ENCODE measurements around the gene GPNMB. TPM values are rescaled to one million over a fixed set of nuclear protein-coding genes. Genes with fewer than 3 reads are reported as not detected.
A peak's percentile ranks its signal among the peaks of the same experiment; 100 is the strongest.

GPNMB gene
- total and polyA plus RNA-seq, 2 of the 4 experiments (the other 2 are of a cell fraction) = under 0.01 to 0.14 TPM

- Histone ChIP-seq H3K4me3 (ENCODE audit: insufficient read depth, low read depth, low read length) (no peak overlapping the region), H3K18ac (ENCODE audit: low read depth, low read length) (no peak overlapping the region), H3K27me3 (ENCODE audit: control insufficient read depth, insufficient read depth, low read length) (peaks cover 20% of the 10 kb centered on the region), H3K23ac (ENCODE audit: low read depth, low read length) (no peak overlapping the region), H4K91ac (ENCODE audit: insufficient read depth, low read depth, low read length) (no peak overlapping the region), H3K14ac (replicated peaks; ENCODE audit: low read depth, low read length) (no peak overlapping the region), H3K4me1 (ENCODE audit: control insufficient read depth, insufficient read depth, low read length) (peaks cover 2% of the 10 kb centered on the region; the same call in 1 of the 2 replicates), H4K20me1 (ENCODE audit: insufficient read depth, low read length) (no peaks in the 10 kb centered on the region), H4K8ac (ENCODE audit: low read depth in 2 of 2, low read length in 2 of 2) (no peak overlapping the region), H2BK5ac (ENCODE audit: low read depth, low read length, poor library complexity, severe bottlenecking) (no peak overlapping the region), H3K9me3 (ENCODE audit: control insufficient read depth, insufficient read depth, low read length) (0 out of 2 replicates have a peak, but pooled peaks cover 2% of the 10 kb centered on the region), H4K5ac (ENCODE audit: low read depth, low read length) (no peak overlapping the region), H3K9me1 (ENCODE audit: insufficient read depth, low read length) (peaks cover 2% of the 10 kb centered on the region; the same call in 1 of the 2 replicates), H2BK15ac (ENCODE audit: low read depth, low read length) (no peak overlapping the region), H2BK20ac (ENCODE audit: low read depth, low read length) (no peak overlapping the region), H3K4me2 (ENCODE audit: low read depth, low read length) (no peak overlapping the region), H2BK120ac (ENCODE audit: low read depth, low read length) (no peak overlapping the region), H3K56ac (ENCODE audit: extremely low read depth, insufficient read depth, low read length) (no peak overlapping the region), H3K27ac (ENCODE audit: insufficient read depth, low read length) (no peak overlapping the region), H3K79me1 (ENCODE audit: low read depth in 1 of 2, low read length in 2 of 2) (no peaks in the 10 kb centered on the region), H2AK5ac (ENCODE audit: low read depth, low read length) (no peak overlapping the region), H3K4ac (ENCODE audit: low read depth, low read length) (no peak overlapping the region), H3K36me3 (ENCODE audit: control insufficient read depth, insufficient read depth, low read length) (no peaks in the 10 kb centered on the region), H2AFZ (replicated peaks; ENCODE audit: low read length, poor library complexity) (no peak overlapping the region), H2AK9ac (replicated peaks; ENCODE audit: low read depth, low read length, poor library complexity) (no peak overlapping the region), H3K9ac (ENCODE audit: low read depth, low read length) (no peak overlapping the region)
- dilution Hi-C loops (cut with HindIII; ENCODE audit: low sequenced_read_pairs, unreplicated experiment) (no loop called here), in situ Hi-C loops (cut with MboI; ENCODE audit: low sequenced_read_pairs) (no loop called here), intact Hi-C loops (cut with micrococcal nuclease) (no loop called here)
- BruUV-seq (replicated peaks) = no TSS peak
- CTCF ChIA-PET = no interaction called here
- 92% methylated on average over 2 of the region's 4 CpGs; no CpG with 5 or more reads in 1 of the 2 experiments for WGBS, 2 experiments (ENCODE audit: extremely low coverage in 2 of 2, insufficient read length in 1 of 2)
- POLR2A ChIA-PET (ENCODE audit: unreplicated experiment) = no interaction called here
- DNase-seq (peak; percentile 6), ATAC-seq (ENCODE audit: low read depth) (no peak)
- TF ChIP-seq POLR2A (IDR thresholded peaks at IDR 0.05; ENCODE audit: low read depth, low read length) (no peak), SMC3 (IDR thresholded peaks at IDR 0.05; ENCODE audit: low read depth, low read length) (no peak), MAZ (IDR thresholded peaks at IDR 0.05; ENCODE audit: borderline replicate concordance, low read depth, low read length) (no peak), USF2 (IDR thresholded peaks at IDR 0.05; ENCODE audit: low read depth, low read length) (no peak), NFE2L2 (IDR thresholded peaks at IDR 0.05; ENCODE audit: low read depth, low read length) (no peak), MXI1 (IDR thresholded peaks at IDR 0.05; ENCODE audit: borderline replicate concordance, low read depth, low read length) (no peak), FOS (IDR thresholded peaks at IDR 0.05; ENCODE audit: low read depth, low read length) (no peak), RCOR1 (IDR thresholded peaks at IDR 0.05; ENCODE audit: insufficient replicate concordance, low read length) (no peak), RAD21 (IDR thresholded peaks at IDR 0.05; ENCODE audit: low read length) (no peak), RFX5 (IDR thresholded peaks at IDR 0.05; ENCODE audit: low read depth, low read length) (no peak), CHD1 (IDR thresholded peaks at IDR 0.05; ENCODE audit: low read depth, low read length) (no peak), CEBPB (IDR thresholded peaks at IDR 0.05; ENCODE audit: low read depth, low read length) (no peak)
- TF ChIP-seq, protein P1, sequence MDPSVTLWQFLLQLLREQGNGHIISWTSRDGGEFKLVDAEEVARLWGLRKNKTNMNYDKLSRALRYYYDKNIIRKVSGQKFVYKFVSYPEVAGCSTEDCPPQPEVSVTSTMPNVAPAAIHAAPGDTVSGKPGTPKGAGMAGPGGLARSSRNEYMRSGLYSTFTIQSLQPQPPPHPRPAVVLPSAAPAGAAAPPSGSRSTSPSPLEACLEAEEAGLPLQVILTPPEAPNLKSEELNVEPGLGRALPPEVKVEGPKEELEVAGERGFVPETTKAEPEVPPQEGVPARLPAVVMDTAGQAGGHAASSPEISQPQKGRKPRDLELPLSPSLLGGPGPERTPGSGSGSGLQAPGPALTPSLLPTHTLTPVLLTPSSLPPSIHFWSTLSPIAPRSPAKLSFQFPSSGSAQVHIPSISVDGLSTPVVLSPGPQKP (IDR thresholded peaks at IDR 0.05; ENCODE audit: borderline replicate concordance, low read depth, low read length) = no peak
- TF ChIP-seq, protein P2, sequence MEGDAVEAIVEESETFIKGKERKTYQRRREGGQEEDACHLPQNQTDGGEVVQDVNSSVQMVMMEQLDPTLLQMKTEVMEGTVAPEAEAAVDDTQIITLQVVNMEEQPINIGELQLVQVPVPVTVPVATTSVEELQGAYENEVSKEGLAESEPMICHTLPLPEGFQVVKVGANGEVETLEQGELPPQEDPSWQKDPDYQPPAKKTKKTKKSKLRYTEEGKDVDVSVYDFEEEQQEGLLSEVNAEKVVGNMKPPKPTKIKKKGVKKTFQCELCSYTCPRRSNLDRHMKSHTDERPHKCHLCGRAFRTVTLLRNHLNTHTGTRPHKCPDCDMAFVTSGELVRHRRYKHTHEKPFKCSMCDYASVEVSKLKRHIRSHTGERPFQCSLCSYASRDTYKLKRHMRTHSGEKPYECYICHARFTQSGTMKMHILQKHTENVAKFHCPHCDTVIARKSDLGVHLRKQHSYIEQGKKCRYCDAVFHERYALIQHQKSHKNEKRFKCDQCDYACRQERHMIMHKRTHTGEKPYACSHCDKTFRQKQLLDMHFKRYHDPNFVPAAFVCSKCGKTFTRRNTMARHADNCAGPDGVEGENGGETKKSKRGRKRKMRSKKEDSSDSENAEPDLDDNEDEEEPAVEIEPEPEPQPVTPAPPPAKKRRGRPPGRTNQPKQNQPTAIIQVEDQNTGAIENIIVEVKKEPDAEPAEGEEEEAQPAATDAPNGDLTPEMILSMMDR (conservative IDR thresholded peaks at IDR 0.05; ENCODE audit: low read depth, low read length) = no peak
Observed at GRCh38 chr7:23268746-23269145, 22.2 kb downstream of the GPNMB start.
